GM13976 (cell line): ENCODE data around the gene GPC6.

Experiments used
- DNase-seq: peaks from one replicate; pipeline ENCODE4 v3.0.0; 2012; ENCODE audit warnings: low spot score
- in situ Hi-C: fragments of 300-500 bp; cut with MboI; formaldehyde crosslinking; loops from one replicate; pipeline ENCODE4 v1.12.0; 2022; ENCODE audit warnings: low sequenced_read_pairs, mixed read lengths, inconsistent platforms; ENCODE audit not compliant: unreplicated experiment
- TF ChIP-seq, protein P1 (sequence below): IDR thresholded peaks from 2 replicates; pipeline ENCODE4 v1.5.1; 2012; ENCODE audit warnings: borderline replicate concordance, mild to moderate bottlenecking; ENCODE audit not compliant: insufficient read depth; ENCODE audit errors: extremely low read depth, missing control alignments, control extremely low read depth

Gene GPC6

DNA sequence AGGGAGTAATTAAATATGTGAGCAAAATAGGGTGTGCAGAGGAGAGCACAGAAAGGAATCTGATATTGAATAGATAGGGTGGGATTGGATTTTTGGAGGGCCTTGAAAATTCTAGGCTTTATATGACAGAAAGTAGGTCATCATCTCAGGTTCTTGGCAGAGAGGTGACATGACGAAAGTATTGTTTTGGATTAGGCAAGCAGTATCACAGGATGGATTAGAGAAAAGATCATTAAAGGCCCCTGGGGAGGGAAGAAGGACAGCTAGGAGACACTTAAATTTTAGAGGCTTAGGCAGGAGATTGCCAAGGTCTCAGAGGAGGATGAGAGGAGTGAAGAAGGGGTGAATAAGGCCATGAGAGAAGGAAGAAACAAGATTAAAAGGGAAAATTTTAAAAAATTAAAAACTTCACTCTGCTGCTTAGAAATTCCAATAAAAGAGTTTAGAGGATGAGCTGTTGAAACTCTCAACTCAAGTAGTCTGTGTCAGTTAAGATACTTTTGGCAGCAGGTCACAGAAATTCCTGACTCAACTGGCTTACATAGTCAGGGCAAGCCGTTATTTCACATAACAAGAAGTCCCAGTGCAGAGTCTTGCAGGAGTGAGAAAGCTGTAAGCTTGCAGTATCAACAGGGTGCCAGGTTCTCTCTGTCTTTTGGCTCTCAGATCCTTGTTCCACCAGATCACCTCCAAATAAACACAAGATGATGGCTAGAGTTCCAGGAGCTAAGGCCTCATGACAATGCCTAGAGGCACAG lies 8.8 kb downstream of the GPC6 start:
- TF ChIP-seq, protein P1, sequence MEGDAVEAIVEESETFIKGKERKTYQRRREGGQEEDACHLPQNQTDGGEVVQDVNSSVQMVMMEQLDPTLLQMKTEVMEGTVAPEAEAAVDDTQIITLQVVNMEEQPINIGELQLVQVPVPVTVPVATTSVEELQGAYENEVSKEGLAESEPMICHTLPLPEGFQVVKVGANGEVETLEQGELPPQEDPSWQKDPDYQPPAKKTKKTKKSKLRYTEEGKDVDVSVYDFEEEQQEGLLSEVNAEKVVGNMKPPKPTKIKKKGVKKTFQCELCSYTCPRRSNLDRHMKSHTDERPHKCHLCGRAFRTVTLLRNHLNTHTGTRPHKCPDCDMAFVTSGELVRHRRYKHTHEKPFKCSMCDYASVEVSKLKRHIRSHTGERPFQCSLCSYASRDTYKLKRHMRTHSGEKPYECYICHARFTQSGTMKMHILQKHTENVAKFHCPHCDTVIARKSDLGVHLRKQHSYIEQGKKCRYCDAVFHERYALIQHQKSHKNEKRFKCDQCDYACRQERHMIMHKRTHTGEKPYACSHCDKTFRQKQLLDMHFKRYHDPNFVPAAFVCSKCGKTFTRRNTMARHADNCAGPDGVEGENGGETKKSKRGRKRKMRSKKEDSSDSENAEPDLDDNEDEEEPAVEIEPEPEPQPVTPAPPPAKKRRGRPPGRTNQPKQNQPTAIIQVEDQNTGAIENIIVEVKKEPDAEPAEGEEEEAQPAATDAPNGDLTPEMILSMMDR, result no peak
- no peak for DNase-seq
- in situ Hi-C loops, result no loop called here

DNA sequence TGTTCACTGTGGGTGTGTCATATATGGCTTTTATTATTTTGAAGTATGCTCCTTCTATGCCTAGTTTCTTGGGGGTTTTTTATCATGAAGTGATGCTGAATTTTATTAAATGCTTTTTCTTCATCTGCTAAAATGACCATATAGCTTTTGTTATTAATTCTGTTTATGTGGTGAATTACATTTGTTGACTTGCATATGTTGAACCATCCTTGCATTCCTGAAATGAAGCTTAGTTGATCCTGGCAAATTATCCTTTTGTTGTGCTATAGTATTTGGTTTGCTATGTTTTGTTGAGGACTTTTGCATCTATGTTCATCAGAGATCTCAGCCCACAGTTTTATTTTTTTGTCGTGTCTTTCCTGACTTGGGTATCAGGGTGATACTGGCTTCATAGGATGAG lies 12.1 kb downstream of the GPC6 start:
- in situ Hi-C loops, result no loop called here
- TF ChIP-seq, protein P1, result no peak
- DNase-seq, result no peak

DNA sequence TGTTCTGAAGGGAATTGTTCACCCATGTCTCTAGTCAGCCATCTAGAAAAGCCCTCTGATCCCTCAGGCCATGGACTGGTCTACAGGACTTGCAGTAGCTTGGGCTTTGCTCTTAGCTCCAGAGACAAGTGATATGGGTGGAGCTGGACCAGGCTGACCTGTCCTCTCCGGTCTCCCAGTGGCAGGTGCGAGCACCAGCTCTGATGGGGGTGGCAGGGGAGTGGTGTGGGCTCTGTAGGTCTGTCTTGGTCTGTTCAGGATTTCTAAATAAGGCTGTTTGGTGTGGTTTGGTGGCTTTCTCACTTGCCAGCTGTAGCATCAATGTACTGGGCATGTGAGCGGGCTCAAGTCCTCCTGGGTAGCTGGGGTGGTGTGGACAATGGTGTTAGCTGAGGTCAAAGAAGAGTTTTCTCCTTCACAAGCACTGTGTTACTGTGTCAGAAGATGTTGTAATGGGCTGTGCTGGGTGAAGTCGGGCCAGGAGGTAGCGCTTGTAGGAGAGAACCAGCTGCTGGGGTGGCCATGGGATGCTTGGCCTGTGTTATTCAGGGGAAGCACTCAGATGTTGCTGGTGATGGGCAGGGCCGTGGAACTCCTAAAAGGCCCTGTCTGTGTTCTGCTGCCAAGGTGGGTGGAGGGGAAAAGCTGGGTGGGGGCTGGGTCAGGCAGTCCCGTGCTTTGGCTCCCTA lies 16.9 kb downstream of the GPC6 start:
- in situ Hi-C loops, result no loop called here
- TF ChIP-seq, protein P1, result no peak
- DNase-seq, result no peak

DNA sequence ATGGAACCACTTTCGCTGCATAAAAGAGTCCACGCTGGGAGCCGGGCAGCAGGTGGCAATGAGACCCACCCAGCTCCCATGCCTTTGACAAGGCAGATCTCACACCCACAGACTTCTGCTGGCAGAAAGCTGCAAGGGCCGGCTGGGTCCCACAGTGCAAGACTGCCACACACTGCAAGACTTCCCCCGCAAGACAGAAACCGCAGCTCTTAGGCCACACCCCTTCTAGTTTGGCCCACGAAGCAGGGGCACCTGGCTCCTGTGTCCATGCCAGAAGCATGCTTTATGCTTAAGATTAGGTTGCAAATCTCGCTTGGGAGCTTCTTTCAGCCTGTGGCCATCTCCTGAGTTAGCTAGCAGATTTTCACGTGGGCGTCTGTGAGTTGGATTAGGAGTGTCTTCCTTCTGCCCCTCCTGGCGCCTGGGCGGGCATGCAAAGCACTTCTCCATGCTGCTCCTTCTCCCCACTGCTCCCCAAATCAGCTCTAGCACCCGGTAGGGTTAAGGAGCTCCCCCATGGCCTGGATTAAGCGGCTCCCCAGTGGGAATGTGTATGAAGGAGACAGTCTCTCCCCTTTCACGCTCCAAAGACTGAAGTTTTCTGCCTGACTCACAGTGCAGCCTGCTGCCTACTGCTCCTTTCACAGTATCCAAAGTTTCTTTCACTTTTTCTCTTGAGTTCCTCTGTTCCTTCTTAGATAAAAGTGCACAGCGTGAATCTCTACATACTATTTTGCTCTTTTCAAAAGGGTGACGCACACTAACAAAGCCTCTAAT lies 17.7 kb downstream of the GPC6 start:
- TF ChIP-seq, protein P1, result no peak
- in situ Hi-C loops, result no loop called here
- no peak for DNase-seq

DNA sequence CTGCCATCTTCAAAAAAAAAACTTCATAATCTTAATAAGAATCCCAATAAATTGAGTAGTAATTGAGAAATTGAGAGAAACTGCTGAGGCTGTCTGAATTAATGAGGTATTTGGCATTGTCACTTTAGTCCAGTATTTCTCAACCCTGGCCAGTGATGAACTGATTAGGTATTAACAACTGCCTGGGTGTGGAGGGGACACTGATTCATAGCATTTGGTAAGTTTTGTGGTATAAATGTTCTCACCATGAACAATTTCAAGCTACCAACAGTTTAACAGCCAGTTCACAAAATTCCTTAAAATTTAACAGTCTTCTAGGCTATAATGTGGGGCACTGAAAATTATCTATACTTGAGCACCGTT lies 18.3 kb downstream of the GPC6 start:
- DNase-seq, result no peak
- TF ChIP-seq, protein P1, result no peak
- in situ Hi-C loops, result no loop called here

DNA sequence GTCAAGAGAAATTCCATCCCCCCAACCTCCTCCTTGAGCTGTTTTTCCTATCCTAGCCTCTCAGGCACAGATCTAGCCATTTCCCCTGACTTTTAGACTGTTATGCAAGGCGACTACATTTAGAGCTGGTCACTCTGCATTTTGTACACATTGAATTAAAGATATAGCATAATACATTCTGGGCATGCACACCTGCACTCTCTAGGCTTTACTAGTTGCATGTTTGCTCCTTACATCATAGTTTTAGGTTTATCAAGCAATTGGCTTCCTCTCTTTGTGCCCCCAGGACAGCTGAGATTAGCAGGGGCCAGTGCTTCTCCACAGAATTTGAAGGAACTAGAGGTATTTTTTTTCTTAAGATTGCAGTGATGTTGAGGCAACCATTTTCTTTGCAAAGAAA lies 19.5 kb downstream of the GPC6 start:
- in situ Hi-C loops, result no loop called here
- no peak for DNase-seq
- TF ChIP-seq, protein P1, result no peak
